Vagina (tissue), 2 donors: ENCODE data around the gene UNC13A. TPM values are rescaled to one million over a fixed set of nuclear protein-coding genes. Genes with fewer than 3 reads are reported as not detected.

Experiments used
- DNase-seq, 2 donors: peaks; one replicate each; pipeline ENCODE4 v3.0.0-alpha.2; 2017; ENCODE audit errors: extremely low spot score in 2 of 2
- H3K27ac ChIP-seq: fragments of 200-600 bp; sonication (generic); one replicate; pipeline ENCODE4 v1.5.1; 2019
- H3K27me3 ChIP-seq: fragments of 200-600 bp; sonication (generic); one replicate; pipeline ENCODE4 v1.5.1; 2019
- H3K36me3 ChIP-seq, 2 donors: fragments of 200-600 bp; sonication (generic); one replicate each; pipeline ENCODE4 v1.5.1; 2017 to 2019
- H3K4me1 ChIP-seq: fragments of 200-600 bp; sonication (generic); one replicate; pipeline ENCODE4 v1.5.1; 2019
- H3K4me3 ChIP-seq, 2 donors: fragments of 200-600 bp; sonication (generic); 1 replicate in 1 of 2; 2 replicates in 1 of 2; pipeline ENCODE4 v1.5.1; 2016 to 2019
- H3K9me3 ChIP-seq: fragments of 200-600 bp; sonication (generic); one replicate; pipeline ENCODE4 v1.5.1; 2019
- CTCF ChIP-seq, 3 experiments: fragments of 450-650 bp in 2 of 3; fragments of 200-600 bp in 1 of 3; sonication (generic) in 1 of 3; IDR thresholded peaks; one replicate each; pipeline ENCODE4 v1.5.1; 2017 to 2019; ENCODE audit warnings: antibody characterized with exemption in 3 of 3, mild to moderate bottlenecking in 2 of 3, moderate library complexity in 2 of 3
- POLR2A ChIP-seq, 2 donors: fragments of 450-650 bp; IDR thresholded peaks; one replicate each; pipeline ENCODE4 v1.6.1; 2017; ENCODE audit warnings: antibody characterized with exemption in 2 of 2, mild to moderate bottlenecking in 2 of 2, moderate library complexity in 2 of 2
- POLR2AphosphoS5 ChIP-seq, 2 donors: sonication (generic); formaldehyde crosslinking; IDR thresholded peaks; one replicate each; pipeline ENCODE4 v1.9.0; 2017; ENCODE audit warnings: antibody characterized with exemption in 2 of 2, mild to moderate bottlenecking in 2 of 2, low read depth in 1 of 2; ENCODE audit not compliant: insufficient read depth in 1 of 2
- intact Hi-C: fragments of 100-400 bp; cut with DNase I; formaldehyde crosslinking; loops from one replicate; pipeline ENCODE4 v1.15.1; 2023
- total RNA-seq: library from RNA; depleted of rRNA; stranded (reverse); fragments of >200 nt; gene quantifications from one replicate; pipeline ENCODE4 v1.2.3, GENCODE V29; 2016

UNC13A gene
- total RNA-seq, 1 donor from 2014 or later, result 0.49 TPM

- no peak for DNase-seq
- no peaks in the 10 kb centered on the region for H3K27me3 ChIP-seq
- no peak overlapping the region for H3K27ac ChIP-seq
- TF ChIP-seq POLR2A (IDR thresholded peaks at IDR 0.05) (no peak), POLR2AphosphoS5 (IDR thresholded peaks at IDR 0.05; ENCODE audit: insufficient read depth in 1 of 2, low read depth in 1 of 2) (no peak), CTCF (IDR thresholded peaks at IDR 0.05) (no peak)
- H3K4me3 ChIP-seq, result no peak overlapping the region
- H3K9me3 ChIP-seq, result no peaks in the 10 kb centered on the region
- intact Hi-C loops, result no loop called here
- peaks cover 0 to 32% of the 10 kb centered on the region in 2 donors for H3K36me3 ChIP-seq
- H3K4me1 ChIP-seq, result peaks cover 10% of the 10 kb centered on the region
Measured at GRCh38 chr19:17580470-17581144, 107.5 kb downstream of the UNC13A start.

GRCh38 chr19:17579661-17580244 is 108.4 kb downstream of the UNC13A start:
- intact Hi-C loops, result no loop called here

GRCh38 chr19:17577457-17578097 is 110.6 kb downstream of the UNC13A start:
- Histone ChIP-seq H3K9me3 (no peaks in the 10 kb centered on the region), H3K27me3 (no peaks in the 10 kb centered on the region), H3K27ac (no peak overlapping the region), H3K4me1 (peaks cover 10% of the 10 kb centered on the region), H3K36me3 (peaks cover 0 to 37% of the 10 kb centered on the region in 2 donors), H3K4me3 (no peak overlapping the region)
- intact Hi-C loops, result no loop called here
- TF ChIP-seq POLR2AphosphoS5 (IDR thresholded peaks at IDR 0.05; ENCODE audit: insufficient read depth in 1 of 2, low read depth in 1 of 2), result no peak
- no peak for TF ChIP-seq CTCF (IDR thresholded peaks at IDR 0.05)
- DNase-seq, result no peak

More at GRCh38 chr19:17579661-17580244, 108.4 kb downstream of the UNC13A start:
- no peak for TF ChIP-seq POLR2A (IDR thresholded peaks at IDR 0.05)
- TF ChIP-seq POLR2AphosphoS5 (IDR thresholded peaks at IDR 0.05; ENCODE audit: insufficient read depth in 1 of 2, low read depth in 1 of 2), result no peak
- TF ChIP-seq CTCF (IDR thresholded peaks at IDR 0.05), result no peak
- Histone ChIP-seq H3K4me3 (no peak overlapping the region), H3K36me3 (peaks cover 0 to 32% of the 10 kb centered on the region in 2 donors), H3K27me3 (no peaks in the 10 kb centered on the region), H3K4me1 (peaks cover 10% of the 10 kb centered on the region), H3K27ac (no peak overlapping the region), H3K9me3 (no peaks in the 10 kb centered on the region)
- no peak for DNase-seq

GRCh38 chr19:17576758-17577456 is 111.2 kb downstream of the UNC13A start:
- no peak for DNase-seq
- no peak overlapping the region for H3K27ac ChIP-seq
- no peaks in the 10 kb centered on the region for H3K27me3 ChIP-seq
- H3K36me3 ChIP-seq, result peaks cover 0 to 44% of the 10 kb centered on the region in 2 donors
- H3K4me3 ChIP-seq, result no peak overlapping the region
- no peaks in the 10 kb centered on the region for H3K9me3 ChIP-seq
- H3K4me1 ChIP-seq, result peaks cover 10% of the 10 kb centered on the region
- intact Hi-C loops, result no loop called here
- no peak for TF ChIP-seq POLR2A (IDR thresholded peaks at IDR 0.05)
- TF ChIP-seq POLR2AphosphoS5 (IDR thresholded peaks at IDR 0.05; ENCODE audit: insufficient read depth in 1 of 2, low read depth in 1 of 2), result no peak
- no peak for TF ChIP-seq CTCF (IDR thresholded peaks at IDR 0.05)
